A549 treated with CpdA at 1 μM for 4 hours (cell line): ENCODE results near the gene IRF4. TPM values are rescaled to one million over a fixed set of nuclear protein-coding genes. Genes with fewer than 3 reads are reported as not detected.

Experiments used
- total RNA-seq: library from RNA; stranded (reverse); fragments of 200-300 nt; extraction: Qiagen RNA extraction; gene quantifications from 5 replicates; pipeline ENCODE4 v1.2.3, GENCODE V29; 2022; ENCODE audit warnings: low read depth

Gene IRF4
- 0.08 to 0.30 TPM (median 0.14 TPM) in 5 replicates for total RNA-seq

DNA sequence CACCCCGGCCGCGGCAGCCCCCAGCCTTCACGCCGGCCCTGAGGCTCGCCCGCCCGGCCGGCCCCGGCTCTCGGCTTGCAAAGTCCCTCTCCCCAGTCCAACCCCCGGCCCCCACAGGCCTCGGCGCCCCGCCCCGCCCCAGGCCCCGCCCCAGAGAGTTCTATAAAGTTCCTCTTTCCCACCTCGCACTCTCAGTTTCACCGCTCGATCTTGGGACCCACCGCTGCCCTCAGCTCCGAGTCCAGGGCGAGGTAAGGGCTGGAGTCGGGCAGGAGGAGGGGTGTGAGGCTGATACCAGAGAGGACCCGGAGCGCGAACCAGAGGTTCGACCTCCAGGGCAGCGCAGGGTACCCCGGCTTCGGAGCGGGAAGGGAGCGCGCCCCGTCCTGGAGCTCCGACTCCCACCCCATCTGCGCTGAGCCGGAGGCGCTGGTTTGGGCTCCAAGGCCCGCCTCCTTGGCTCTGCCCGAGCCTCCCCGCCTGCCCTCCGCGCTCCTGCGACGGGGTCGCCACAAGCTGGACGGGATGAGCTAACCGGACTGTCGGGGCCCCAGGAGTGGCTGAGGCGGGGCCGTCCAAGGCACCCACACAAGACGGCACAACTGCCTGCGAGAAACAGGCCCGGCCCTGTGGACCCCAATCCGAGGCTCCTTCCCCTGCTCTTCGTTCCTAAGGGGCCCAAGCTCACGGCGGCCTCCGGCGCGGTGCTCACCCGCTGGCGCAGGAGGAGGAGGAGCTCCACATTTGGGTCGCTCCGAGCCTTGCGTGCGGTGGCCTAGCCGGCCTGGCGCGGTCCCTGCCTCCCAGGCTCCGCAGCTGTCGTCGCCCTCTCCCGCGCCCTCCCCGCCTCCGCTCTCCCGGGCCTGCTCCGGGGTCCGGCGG, at the start of gene IRF4:
IRF4 (plus strand) TSS at position 194 of the 882 bp plus-strand sequence. CDS start 1,401 bp downstream, outside the sequence.

Other genes with a start within 250 kb of the IRF4 start
- gene DUSP22, start 99.3 kb upstream of the IRF4 start, total RNA-seq, result 7.9 to 13.7 TPM (median 12.7 TPM) in 5 replicates